ENCODE data around the gene TTC23. TPM values are rescaled to one million over a fixed set of nuclear protein-coding genes. Genes with fewer than 3 reads are reported as not detected.

TTC23 gene
- total RNA-seq, 4 donors from 2014 or later = 14.7 to 25.3 (median 19.3) TPM

GRCh38 chr15:99135194-99135593 lies 114.2 kb downstream of the TTC23 start:
- Histone ChIP-seq H3K27ac (replicated peaks in 1 of 4) (peak overlapping the region; percentile 97 to 98 (median 98)), H3K36me3 (peaks cover 40 to 77% (median 60%) of the 10 kb centered on the region in 4 donors), H3K4me1 (peaks cover 28 to 88% (median 72%) of the 10 kb centered on the region in 4 donors), H3K9me3 (no peaks in the 10 kb centered on the region), H3K27me3 (no peaks in the 10 kb centered on the region), H3K4me3 (no peak overlapping the region)
- intact Hi-C loops (cut with DNase I) = no loop called here
- DNase-seq (ENCODE audit: extremely low spot score) = no peak
- no peak for TF ChIP-seq POLR2A (IDR thresholded peaks at IDR 0.05; ENCODE audit: low read depth)
- TF ChIP-seq EP300 (IDR thresholded peaks at IDR 0.05) = no peak
- TF ChIP-seq, protein P1, sequence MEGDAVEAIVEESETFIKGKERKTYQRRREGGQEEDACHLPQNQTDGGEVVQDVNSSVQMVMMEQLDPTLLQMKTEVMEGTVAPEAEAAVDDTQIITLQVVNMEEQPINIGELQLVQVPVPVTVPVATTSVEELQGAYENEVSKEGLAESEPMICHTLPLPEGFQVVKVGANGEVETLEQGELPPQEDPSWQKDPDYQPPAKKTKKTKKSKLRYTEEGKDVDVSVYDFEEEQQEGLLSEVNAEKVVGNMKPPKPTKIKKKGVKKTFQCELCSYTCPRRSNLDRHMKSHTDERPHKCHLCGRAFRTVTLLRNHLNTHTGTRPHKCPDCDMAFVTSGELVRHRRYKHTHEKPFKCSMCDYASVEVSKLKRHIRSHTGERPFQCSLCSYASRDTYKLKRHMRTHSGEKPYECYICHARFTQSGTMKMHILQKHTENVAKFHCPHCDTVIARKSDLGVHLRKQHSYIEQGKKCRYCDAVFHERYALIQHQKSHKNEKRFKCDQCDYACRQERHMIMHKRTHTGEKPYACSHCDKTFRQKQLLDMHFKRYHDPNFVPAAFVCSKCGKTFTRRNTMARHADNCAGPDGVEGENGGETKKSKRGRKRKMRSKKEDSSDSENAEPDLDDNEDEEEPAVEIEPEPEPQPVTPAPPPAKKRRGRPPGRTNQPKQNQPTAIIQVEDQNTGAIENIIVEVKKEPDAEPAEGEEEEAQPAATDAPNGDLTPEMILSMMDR (IDR thresholded peaks at IDR 0.05) = no peak
- TF ChIP-seq POLR2AphosphoS5 (IDR thresholded peaks at IDR 0.05) = no peak
- 71% methylated on average over 4 of the region's 4 CpGs for WGBS

- WGBS = 76% methylated on average over 11 of the region's 11 CpGs
- Histone ChIP-seq H3K27ac (replicated peaks in 1 of 4) (peak overlapping the region; percentile 97 to 98 (median 98)), H3K4me3 (no peak overlapping the region), H3K4me1 (peaks cover 28 to 96% (median 79%) of the 10 kb centered on the region in 4 donors), H3K9me3 (no peaks in the 10 kb centered on the region), H3K36me3 (peaks cover 40 to 86% (median 68%) of the 10 kb centered on the region in 4 donors), H3K27me3 (no peaks in the 10 kb centered on the region)
- intact Hi-C loops (cut with DNase I) = no loop called here
- TF ChIP-seq EP300 (IDR thresholded peaks at IDR 0.05) (no peak), POLR2AphosphoS5 (IDR thresholded peaks at IDR 0.05) (peak; percentile 21 to 24)
- TF ChIP-seq, protein P1 (IDR thresholded peaks at IDR 0.05) = peak in 2 of 3 experiments; percentile 4 to 20
- DNase-seq (ENCODE audit: extremely low spot score) = no peak
Measured at GRCh38 chr15:99134317-99134821, 115.0 kb downstream of the TTC23 start.

- Histone ChIP-seq H3K27ac (replicated peaks in 1 of 4) (peak overlapping the region; percentile 97 to 98 (median 98)), H3K36me3 (peaks cover 40 to 87% (median 73%) of the 10 kb centered on the region in 4 donors), H3K27me3 (no peaks in the 10 kb centered on the region), H3K4me3 (peak overlapping the region in 1 of 4 donors; percentile 14), H3K4me1 (peaks cover 28 to 98% (median 86%) of the 10 kb centered on the region in 4 donors), H3K9me3 (no peaks in the 10 kb centered on the region)
- intact Hi-C loops (cut with DNase I) = no loop called here
- TF ChIP-seq EP300 (IDR thresholded peaks at IDR 0.05) = no peak
- peak; percentile 23 to 57 for TF ChIP-seq POLR2AphosphoS5 (IDR thresholded peaks at IDR 0.05)
- TF ChIP-seq, protein P1 (IDR thresholded peaks at IDR 0.05) = no peak
- 69% methylated on average over 18 of the region's 18 CpGs for WGBS
- no peak for DNase-seq (ENCODE audit: extremely low spot score)
Measured at GRCh38 chr15:99132634-99133287, 116.6 kb downstream of the TTC23 start.

GRCh38 chr15:99132122-99132521 lies 117.3 kb downstream of the TTC23 start:
- H3K27ac ChIP-seq (replicated peaks in 1 of 4) = peak overlapping the region; percentile 97 to 98 (median 98)
- intact Hi-C loops (cut with DNase I) = no loop called here
- H3K36me3 ChIP-seq = peaks cover 39 to 87% (median 73%) of the 10 kb centered on the region in 4 donors
- H3K9me3 ChIP-seq = no peaks in the 10 kb centered on the region
- 40% methylated on average over 1 of the region's 4 CpGs for WGBS
- DNase-seq (ENCODE audit: extremely low spot score) = no peak
- TF ChIP-seq POLR2A (IDR thresholded peaks at IDR 0.05; ENCODE audit: low read depth) = no peak
- TF ChIP-seq EP300 (IDR thresholded peaks at IDR 0.05) = no peak
- TF ChIP-seq, protein P1 (IDR thresholded peaks at IDR 0.05) = no peak
- TF ChIP-seq POLR2AphosphoS5 (IDR thresholded peaks at IDR 0.05) = no peak
- peaks cover 28 to 98% (median 89%) of the 10 kb centered on the region in 4 donors for H3K4me1 ChIP-seq
- H3K27me3 ChIP-seq = no peaks in the 10 kb centered on the region
- peak overlapping the region in 1 of 4 donors; percentile 14 for H3K4me3 ChIP-seq
